H4 (cell line): ENCODE results near the gene RBM28. TPM values are rescaled to one million over a fixed set of nuclear protein-coding genes. Genes with fewer than 3 reads are reported as not detected.
A peak's percentile ranks its signal among the peaks of the same experiment; 100 is the strongest.
"Not testable (repeated sequence)": the region's sequence is repeated elsewhere in the genome, so short reads cannot be mapped to it uniquely, and the experiment has no call there.

Experiments
- DNase-seq: peaks from one replicate; pipeline ENCODE4 v3.0.0-alpha.2; 2015; ENCODE audit warnings: low spot score
- total RNA-seq: library from RNA; depleted of rRNA; stranded (reverse); fragments of >200 nt; shearing (Covaris generic); gene quantifications from 2 replicates; pipeline ENCODE4 v1.2.3, GENCODE V29; 2014

RBM28 gene
- total RNA-seq, 1 experiment from 2014 or later: 20.1 TPM

DNA sequence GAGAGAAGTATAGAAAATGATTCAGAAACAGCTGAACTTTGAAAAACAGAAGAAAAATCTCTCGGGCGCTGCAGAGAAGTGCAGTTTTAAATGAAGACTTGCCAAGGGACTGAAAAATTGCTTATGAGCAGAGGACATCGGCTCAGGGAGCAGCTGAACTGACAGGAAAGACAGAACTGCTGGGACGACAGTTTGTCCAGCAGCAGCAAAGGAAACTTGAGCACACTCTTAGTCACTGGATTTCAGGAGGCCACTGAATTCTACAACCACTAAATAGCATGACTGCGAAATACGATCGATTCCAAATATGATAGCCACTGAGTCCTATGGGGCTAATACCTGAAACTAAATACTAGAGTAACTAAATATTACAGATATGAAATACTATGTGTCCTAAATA is 59.6 kb downstream of the RBM28 start:
- DNase-seq: no peak

DNA sequence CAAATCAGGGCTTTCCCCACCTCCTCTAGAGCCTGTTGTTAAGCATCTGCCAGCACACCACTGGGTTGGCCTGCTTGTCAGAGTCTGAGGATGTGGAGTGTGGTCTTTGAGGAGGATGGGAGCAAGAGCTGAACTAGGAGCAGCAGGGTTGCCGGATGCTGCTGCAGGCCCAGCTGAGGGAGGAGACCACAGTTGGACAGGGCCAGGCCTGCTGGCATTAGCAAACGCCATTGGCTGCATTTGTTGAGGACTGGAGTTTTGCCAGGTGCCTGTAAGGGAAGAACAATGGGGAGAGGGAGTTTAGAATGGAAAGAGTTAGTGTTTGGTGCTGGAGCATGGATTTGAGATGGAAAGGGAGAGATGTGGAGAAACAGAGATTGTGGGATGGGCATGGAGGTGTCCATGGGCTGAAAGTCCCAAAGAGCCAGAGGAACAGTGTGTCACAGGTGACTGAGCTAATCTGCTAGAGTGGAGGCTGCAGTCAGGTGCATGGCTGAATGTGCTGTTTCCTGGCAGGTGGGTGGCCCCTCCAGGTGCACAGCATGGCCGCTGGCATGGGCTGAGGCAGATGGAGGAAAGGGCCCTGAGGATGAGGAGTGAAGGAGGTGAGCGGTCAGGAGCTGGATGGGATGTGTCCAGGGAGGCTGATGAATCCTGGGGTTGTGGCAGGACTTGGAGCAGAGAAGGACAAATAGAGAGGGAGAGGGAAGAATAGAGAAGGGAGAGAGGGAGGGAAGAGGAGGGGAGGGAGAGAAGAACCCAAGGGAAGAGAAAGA is 61.9 kb downstream of the RBM28 start:
- no peak for DNase-seq

DNA sequence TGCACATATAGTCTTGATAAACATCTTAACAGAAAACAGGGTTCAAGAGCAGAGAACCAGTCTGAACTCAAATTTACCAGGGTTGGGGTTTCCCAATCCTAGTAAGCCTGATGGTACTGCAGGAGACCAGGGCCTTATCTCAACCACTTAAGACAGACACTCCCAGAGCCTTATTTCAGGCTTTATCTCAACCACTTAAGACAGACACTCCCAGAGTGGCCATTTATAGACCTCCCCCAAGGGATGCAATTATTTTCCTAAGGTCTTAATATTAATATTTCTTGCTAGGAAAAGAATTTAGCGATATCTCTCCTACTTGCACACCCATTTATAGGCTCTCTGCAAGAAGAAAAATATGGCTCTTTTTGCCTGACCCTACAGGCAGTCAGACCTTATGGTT is 63.3 kb downstream of the RBM28 start:
- DNase-seq: not testable (repeated sequence)

DNA sequence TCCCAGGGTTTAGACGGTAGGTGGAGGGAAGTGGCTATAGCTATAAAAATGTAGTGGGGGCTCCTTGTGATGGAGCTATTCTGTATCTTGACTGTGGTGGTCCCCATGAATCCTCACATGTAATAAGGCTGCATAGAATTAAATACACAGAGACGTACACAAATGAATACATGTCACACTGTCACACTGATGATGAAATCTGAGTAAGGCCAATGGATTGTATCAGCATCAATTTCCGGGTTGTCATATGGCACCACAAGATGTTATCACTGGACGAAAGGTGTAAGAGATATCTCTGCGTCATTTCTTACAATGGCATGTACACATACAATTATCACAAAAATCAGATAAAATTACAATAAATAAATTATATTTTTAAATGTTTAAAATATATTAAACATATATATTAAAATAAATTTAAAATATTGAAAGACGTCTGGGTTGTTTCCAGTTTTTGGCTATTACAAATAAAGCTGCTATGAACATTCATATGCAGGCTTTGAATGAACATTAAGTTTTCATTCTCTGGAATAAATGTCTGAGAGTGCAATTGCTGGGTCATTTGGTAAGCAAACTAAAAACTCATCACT is 64.5 kb downstream of the RBM28 start:
- no peak for DNase-seq

DNA sequence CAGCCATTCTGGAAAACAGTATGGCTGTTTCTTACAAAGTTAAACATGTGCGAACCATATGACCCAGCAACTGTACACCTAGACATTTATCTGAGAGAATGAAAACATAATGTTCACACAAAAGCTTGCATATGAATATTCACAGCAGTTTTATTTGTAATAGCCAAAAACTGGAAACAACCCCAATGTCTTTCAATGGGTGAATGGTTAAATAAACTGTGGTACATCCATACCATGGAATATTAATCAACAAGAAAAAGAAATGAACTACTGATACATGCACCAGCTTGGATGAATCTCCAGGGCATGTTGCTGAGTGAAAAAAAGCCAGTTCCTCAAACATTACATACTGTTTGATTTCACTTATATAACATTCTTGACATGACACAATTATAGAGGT is 65.3 kb downstream of the RBM28 start:
- no peak for DNase-seq

DNA sequence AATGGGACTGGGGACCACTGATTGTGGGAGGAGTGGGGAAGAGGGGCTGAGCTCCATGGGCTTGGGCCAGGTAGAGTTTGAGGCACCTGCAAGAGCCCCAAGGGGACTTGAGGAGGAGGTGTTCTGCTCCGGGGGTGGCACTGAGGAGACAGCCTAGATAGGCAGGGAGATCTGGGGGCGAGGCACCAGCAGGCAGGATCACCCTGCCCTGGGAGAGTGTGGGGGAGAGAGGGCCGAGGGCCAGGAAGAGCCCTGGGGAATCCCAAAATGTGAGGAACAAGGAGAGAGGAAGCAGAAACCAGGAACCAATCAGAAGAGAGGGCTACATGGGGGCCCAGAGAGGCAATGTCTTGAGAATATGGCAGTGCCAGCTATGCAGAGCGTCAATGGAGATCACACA is 68.0 kb downstream of the RBM28 start:
- DNase-seq: no peak

DNA sequence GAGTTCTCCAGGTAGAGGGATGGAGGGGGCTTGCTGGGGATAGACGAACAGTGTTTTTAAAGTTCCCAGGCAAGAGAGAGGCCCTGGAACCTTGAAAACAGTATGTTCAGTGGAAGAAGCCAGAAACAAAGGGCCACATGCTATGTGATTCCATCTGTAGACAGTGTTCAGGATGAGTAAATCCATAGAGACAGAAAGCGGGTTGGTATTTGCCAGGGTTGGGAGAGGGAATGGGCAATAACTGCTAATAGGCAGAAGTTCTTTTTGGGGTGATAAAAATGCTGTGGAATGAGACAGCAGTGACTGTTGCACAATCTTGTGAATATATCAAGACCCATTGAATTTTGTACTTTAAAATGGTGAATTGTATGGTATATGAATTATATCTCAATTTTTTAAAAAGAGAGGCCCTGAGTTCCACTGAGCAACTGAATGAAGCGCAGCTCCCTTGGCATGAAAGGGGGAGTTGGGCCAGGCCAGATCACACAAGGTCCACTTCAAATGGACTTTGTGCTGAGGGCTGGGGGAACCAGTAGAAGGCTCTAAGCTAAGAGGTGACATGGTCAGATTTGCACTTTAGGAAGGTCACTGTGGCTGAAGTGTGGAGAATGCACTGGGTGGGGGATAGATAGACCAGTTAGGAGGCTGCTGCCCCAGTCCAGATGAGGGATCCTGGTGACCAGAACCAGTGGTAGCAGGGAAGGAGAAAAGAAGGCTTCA is 68.7 kb downstream of the RBM28 start:
- DNase-seq: no peak

DNA sequence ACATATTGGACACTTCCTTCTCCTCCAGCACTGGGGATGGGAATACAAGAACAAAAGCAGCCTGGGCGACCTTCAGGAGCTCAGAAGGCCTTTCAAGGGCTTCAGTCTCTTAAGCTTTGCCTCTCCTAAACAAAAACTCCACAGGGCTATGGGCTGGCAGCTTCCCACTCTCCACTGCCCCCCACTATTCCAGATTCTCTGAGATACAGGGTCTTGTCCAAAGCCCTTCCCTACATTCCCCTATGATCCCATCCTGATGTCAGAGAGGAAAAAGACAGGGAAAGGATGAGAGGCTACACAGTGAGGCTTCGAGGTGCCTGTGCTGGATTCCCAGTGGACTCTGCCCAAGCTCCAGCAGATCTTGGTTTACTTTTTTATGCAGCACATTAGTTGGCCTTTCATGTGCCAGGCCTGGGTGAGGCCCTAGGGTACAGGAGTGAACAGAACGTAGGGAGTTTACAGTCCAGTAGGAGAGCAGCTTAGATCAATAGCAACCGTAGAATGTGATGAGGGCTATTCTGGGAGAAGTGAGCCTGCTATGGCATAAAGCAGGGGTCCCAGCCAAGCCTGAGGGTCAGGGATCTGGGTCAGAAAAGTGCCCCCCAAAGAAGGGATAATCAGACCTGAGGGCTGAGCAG is 69.3 kb downstream of the RBM28 start:
- DNase-seq: no peak

DNA sequence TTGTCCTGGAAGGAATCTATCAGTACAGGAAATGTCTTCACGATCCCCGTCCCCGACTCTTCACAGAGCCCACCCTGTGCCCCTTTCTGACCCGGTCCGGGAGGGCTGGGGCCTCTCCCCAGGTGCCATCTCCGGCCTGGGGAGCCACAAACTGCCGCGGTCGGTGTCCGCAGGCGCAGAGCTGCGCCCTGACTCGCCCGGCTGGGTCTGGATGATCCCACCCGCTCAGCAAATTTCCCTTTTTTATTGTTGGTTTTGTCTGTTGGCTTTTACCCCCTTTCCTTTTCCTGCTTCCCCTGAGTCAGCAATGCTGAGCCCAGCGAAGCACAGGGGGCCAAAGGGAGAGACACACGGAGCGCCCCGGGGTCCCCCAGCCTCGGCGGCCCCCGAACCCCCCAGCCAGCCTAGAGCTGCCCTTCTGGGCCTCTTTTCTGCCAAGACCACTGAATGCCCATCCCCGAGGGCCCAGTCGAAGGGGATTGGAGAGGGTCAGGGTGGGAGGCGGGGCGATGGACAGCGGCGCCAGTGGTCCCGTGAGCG is 71.7 kb downstream of the RBM28 start:
- DNase-seq: no peak

DNA sequence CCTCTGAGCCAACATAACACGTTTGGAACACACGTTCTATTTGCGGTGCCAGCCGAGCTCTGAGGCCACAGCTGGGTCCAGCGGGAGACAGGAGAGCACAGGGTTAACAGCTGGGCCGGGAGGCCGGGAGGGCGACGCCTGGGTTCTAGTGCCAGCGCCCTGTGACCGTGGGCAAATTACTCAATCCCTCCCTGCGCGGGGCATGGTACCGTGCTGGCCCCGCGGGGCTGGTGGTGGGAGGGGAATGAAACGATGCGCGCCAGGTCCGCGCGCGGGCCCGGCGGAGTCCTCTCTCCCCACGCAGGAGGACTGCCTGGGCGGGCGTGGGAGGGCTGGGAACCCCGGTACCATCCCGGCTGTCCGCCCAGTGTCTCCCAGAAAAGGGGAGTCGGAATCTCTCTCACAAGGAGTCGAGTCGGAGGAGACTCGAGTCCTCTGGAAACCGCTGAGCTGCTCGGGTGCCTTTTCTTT is 72.2 kb downstream of the RBM28 start:
- DNase-seq: no peak

DNA sequence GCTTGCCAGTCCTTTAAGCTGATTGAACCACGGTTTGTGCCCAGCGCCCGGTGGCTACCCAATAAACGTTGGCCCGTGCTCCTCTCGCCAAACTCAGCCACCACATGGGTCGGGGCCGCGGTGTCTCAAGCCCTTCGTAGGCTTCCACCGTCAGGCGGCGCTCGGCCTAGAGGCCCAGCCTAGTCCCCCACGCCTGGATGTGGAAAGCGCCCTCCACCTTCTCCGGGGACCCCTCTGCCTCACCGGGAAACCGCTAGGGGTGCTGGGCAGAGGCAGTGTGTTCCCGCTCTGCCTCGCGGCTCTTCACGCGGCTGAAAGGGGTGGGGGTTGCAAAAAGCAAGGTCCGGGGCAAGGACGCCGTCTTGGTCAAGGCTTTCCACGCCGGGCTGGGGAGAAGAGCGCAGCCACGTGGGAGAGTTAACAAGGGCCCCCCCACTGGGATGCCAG is 72.9 kb downstream of the RBM28 start:
- no peak for DNase-seq

DNA sequence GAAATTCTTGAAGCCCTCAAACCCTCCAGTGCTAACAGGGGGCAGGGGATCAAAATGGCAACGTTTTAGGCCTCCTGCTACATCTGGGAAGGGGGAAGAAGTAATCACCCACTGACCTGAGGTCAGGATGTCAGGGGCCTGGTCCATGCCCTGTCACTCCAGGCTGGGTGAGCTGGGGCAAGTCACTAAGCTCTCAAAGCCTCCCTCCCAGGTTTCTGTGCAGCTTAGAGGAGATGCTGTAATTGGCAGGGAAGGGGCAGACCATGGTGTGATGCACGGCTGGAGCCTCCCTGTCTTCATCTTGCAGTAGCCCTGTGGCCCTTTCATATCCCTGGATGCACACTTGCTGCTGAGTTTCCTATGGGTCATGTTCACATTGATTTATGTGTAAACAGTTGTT is 75.5 kb downstream of the RBM28 start:
- DNase-seq: no peak

DNA sequence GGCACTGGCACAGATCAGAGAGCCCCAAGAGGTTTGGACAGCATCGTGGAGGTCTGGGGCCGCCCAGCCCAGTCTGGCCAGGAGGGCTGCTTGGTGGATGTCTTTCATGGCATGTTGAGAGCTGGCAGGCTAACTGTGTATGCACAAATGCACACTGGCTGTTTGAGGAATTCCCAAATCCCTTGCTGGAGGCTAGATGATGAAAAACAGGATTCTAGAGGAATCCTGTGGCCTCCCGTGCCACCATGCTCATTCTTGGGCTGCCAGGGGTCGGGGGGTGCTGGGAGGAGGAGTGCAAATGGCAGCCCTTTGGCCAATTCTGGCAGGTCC is 76.1 kb downstream of the RBM28 start:
- DNase-seq: no peak

DNA sequence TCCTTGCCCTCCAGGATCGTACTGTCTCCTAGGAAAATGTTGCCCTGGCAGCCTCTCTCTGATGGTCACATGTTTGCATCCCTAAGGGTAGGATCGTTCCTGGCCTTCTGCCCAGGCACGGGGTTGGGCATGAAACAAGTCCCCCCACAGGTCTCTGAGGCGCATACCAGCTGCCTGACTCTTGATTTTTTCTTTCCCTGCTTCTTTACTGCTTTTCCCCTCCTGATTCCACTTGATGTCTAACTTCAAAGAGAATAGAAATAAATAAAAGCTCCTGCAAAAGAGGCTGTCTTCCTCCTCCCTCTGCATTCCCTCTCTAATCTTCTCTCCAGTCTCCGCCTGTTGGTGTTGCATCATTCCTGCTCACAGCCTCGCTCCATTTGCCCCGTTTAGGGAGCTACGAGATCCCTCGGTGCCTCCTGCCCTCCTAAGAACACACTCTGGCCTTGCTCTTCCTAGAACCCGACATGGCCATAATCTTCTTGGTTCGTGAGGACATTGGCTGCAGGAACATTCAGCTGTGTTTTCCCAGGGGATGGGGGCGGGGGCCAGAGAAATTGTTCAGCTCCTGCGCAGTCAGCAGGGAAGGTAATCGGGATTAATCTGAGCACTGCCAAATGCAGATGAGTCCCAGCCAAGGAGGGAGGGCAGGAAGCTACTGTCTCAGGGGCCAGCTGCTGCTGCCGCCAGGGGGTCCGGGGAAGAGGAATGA is 76.7 kb downstream of the RBM28 start:
- peak; percentile 85 for DNase-seq

DNA sequence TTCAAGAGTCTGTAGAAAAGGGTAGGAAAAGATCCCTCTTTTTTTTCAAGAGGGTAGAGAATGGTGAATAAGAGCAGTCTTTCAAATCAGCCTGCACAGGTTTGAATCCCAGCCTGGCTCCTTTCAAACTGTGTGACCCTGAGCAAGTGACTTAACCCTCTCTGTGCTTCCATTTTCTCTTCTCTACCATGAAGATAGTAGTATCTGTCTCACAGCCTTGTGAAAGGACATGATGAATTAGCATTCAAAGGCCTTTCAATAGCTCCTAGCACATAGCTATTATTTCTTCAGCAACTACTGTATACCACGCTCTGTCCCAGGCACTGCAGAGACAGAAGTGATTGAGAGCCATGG is 77.2 kb downstream of the RBM28 start:
- no peak for DNase-seq

DNA sequence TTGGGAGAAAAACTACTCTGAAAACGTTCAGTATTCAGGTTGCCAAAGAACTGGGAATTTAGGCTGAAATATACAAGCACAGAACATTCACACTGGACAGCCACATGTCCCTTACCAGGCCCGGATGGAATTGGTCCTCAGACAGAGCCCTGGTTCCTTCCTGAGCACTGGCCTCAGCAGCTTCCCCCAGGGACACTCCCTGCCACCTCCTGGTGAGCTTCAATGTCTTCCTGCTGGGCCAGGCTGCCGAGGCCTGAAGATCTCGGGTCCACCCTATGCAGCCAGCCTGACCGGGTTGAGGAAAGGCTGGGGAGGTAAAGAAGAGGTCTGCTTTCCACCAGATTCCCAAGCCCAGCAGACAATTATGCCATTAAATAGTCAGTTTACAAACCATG is 77.8 kb downstream of the RBM28 start:
- no peak for DNase-seq

DNA sequence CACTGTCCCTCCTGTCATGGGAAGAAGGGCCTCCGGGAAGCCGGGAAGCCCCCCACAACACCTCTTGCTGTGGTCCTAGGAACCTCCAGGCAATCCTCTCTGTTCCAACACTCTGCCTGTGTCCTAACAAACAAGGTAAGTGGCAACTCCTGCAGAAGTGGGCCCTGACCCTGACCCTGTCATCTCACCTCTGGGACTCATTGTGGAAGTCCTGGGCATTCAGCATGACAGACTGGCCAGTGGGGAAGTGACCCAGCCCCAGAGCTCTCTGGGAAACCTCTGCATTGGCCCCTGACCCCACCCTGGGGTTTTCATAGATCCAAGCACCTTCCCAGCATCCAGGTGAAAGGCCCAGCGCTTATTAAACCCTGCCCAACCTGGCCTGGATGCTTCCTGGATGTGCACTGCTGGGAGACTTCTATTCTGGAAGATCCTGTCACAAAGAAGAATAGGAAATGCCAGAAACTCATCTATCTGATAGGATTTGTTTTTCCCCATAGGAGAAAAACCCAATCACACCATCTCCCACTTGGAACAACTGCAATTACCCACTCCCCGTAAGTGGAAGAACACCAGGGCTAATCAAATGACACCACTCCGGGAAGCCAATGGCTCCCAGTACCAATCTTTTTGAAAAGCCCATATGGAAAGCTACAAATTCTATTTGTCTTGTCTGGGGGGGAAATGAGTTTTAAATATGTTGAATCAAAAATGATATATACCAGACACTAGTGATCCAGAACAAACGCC is 78.4 kb downstream of the RBM28 start:
- DNase-seq: no peak

DNA sequence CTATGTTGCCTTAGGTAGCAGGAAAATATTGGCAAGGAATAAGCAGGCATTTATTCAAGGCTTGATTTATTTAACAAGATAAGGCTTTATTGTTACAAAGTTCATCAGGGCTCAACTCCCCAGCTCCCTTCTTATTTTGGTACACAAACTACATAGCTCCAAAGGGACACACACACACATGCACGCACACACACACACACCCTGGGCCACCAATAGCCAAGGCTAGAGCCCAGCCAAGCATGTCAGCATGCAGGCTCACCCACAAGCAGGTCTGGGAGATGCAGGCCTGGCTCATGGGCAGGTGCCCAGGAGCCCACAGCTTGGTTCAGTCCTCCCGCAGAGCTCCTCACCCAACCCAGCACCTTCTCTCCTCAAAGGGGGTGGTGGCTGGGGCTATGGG is 79.2 kb downstream of the RBM28 start:
- DNase-seq: no peak

DNA sequence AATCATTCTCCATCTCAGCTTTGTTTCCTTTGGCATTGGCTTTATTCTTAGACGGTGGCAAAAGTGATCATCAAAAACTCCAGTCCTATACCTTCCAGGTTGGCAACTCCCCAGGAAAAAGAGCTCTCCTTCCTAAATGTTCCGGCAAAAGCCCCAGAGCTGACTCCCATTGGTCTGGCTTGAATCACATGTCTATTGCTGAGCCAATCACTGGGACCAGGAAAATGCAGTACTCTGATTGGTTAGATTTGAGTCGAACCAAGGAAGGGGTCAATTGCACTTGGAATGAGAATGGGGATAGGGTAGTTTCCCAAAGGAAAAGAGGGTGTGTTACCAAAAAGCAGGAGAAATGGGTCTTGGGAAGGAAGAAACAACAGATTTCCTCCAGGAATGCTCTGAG is 80.3 kb downstream of the RBM28 start:
- DNase-seq: no peak

DNA sequence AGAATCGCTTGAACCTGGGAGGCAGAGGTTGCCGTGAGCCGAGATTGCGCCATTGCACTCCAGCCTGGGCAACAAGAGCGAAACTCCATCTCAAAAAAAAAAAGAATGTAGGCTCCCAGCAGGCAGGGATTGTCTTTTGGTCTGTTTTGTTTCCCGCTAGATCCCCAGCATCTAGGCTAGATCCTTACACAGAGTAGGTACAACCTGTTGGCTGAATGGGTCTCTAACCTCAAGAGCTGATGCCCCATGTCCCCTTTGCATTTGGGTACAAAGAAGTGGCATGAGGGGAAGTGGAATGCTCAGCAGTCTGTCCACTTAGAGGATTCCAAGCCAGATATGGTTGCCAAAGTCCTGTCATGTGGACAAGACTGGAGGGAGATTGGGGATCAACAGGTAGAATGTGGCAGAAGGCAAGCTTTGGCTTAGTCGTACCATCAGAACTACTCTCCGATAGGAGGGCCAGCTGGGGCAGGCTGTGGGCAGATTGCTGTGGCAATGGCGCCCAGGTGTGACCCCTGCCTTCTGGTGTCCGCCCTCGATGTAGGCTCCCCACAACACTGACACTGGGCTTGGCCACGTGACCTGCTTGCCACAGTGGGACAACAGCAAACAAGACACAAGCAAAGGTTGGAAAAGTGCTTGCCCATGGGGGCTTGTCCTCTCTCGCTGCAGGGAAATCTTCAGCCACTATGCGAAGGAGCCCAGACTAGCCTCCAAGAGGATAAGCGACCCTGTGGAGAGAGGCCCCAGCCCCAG is 81.3 kb downstream of the RBM28 start:
- DNase-seq: no peak
